Endodermal cell (in vitro differentiated cells): ENCODE data around the gene MKRN2. TPM values are rescaled to one million over a fixed set of nuclear protein-coding genes. Genes with fewer than 3 reads are reported as not detected.

Experiments
- DNase-seq: peaks from one replicate; pipeline ENCODE4 v3.0.0-alpha.2; 2017
- H3K27ac ChIP-seq: 2 replicates; pipeline ENCODE4 v1.5.1; 2013; ENCODE audit warnings: mild to moderate bottlenecking, low read depth, low read length, moderate library complexity
- H3K27me3 ChIP-seq: 2 replicates; pipeline ENCODE4 v1.6.1; 2013; ENCODE audit warnings: mild to moderate bottlenecking, low read length, moderate library complexity; ENCODE audit not compliant: insufficient read depth, control insufficient read depth, poor library complexity, severe bottlenecking
- H3K36me3 ChIP-seq: 2 replicates; pipeline ENCODE4 v1.7.0; 2013; ENCODE audit warnings: mild to moderate bottlenecking, low read length, moderate library complexity; ENCODE audit not compliant: control insufficient read depth, insufficient read depth
- H3K4me1 ChIP-seq: one replicate; pipeline ENCODE4 v1.7.0; 2013; ENCODE audit warnings: low read length; ENCODE audit not compliant: control insufficient read depth, insufficient read depth
- H3K4me3 ChIP-seq: 2 replicates; pipeline ENCODE4 v1.5.1; 2013; ENCODE audit warnings: mild to moderate bottlenecking, low read length, moderate library complexity
- H3K9ac ChIP-seq: 2 replicates; pipeline ENCODE4 v1.6.1; 2013; ENCODE audit warnings: mild to moderate bottlenecking, low read length, moderate library complexity; ENCODE audit not compliant: poor library complexity, severe bottlenecking; ENCODE audit errors: extremely low read depth
- H3K9me3 ChIP-seq: 2 replicates; pipeline ENCODE4 v1.6.1; 2013; ENCODE audit warnings: mild to moderate bottlenecking, low read length, moderate library complexity; ENCODE audit not compliant: control insufficient read depth
- H3K27ac Mint-ChIP-seq: 2 replicates; pipeline ENCODE4 v1.8.0; 2020; ENCODE audit warnings: mixed read lengths
- H3K27me3 Mint-ChIP-seq: 2 replicates; pipeline ENCODE4 v1.8.0; 2021; ENCODE audit warnings: mild to moderate bottlenecking, mixed read lengths; ENCODE audit not compliant: insufficient read depth
- H3K36me3 Mint-ChIP-seq: 2 replicates; pipeline ENCODE4 v1.8.0; 2020; ENCODE audit warnings: low read depth, mixed read lengths
- H3K4me1 Mint-ChIP-seq: 2 replicates; pipeline ENCODE4 v1.8.0; 2020; ENCODE audit warnings: mixed read lengths
- H3K4me3 Mint-ChIP-seq: 2 replicates; pipeline ENCODE4 v1.8.0; 2020; ENCODE audit warnings: mild to moderate bottlenecking, moderate library complexity, mixed read lengths
- H3K9me3 Mint-ChIP-seq: 2 replicates; pipeline ENCODE4 v1.8.0; 2020; ENCODE audit warnings: mild to moderate bottlenecking, mixed read lengths
- CTCF ChIP-seq: fragments of 200-600 bp; sonication (generic); conservative IDR thresholded peaks from 2 replicates; pipeline ENCODE4 v1.5.0; 2021; ENCODE audit warnings: antibody characterized with exemption, mild to moderate bottlenecking
- WGBS, 2 experiments: methylation state at CpG; one replicate each; pipeline versions ENCODE4 v1.1.5 to v1.1.7; 2013; ENCODE audit warnings: missing lambda C conversion rate in 2 of 2, mixed read lengths in 1 of 2; ENCODE audit not compliant: insufficient coverage in 1 of 2, insufficient read length in 1 of 2; 5-methylcytosine and 5-hydroxymethylcytosine counted together
- total RNA-seq, 2 donors: library from RNA; stranded (reverse); fragmentation: NEBNext Ultra II Directional in 1 of 2; extraction: Animal tissue kit (Norgen Biotek cat#: 25700) in 1 of 2; gene quantifications; 2 replicates in 1 of 2; 3 replicates in 1 of 2; pipeline ENCODE4 v1.2.1, GENCODE V29; 2021

MKRN2 gene
- total RNA-seq, 2 donors from 2014 or later: 18.8 to 23.3 TPM

GRCh38 chr3:12601072-12601471, 44.2 kb downstream of the MKRN2 start:
- H3K27ac Mint-ChIP-seq: no peak overlapping the region
- H3K36me3 ChIP-seq: peaks cover 92% of the 10 kb centered on the region
- peaks cover 67% of the 10 kb centered on the region for H3K36me3 Mint-ChIP-seq

GRCh38 chr3:12603969-12604368, 47.1 kb downstream of the MKRN2 start:
- Mint-ChIP-seq H3K4me1 (no peaks in the 10 kb centered on the region), H3K4me3 (no peak overlapping the region)
- peaks cover 91% of the 10 kb centered on the region for H3K36me3 ChIP-seq

More at GRCh38 chr3:12601072-12601471, 44.2 kb downstream of the MKRN2 start:
- Histone ChIP-seq H3K4me1 (no peaks in the 10 kb centered on the region), H3K9me3 (no peaks in the 10 kb centered on the region), H3K4me3 (no peak overlapping the region), H3K27me3 (no peaks in the 10 kb centered on the region), H3K9ac (no peak overlapping the region), H3K27ac (no peak overlapping the region)
- TF ChIP-seq CTCF: peak; percentile 37
- Mint-ChIP-seq H3K27me3 (no peaks in the 10 kb centered on the region), H3K9me3 (no peaks in the 10 kb centered on the region), H3K4me1 (no peaks in the 10 kb centered on the region), H3K4me3 (no peak overlapping the region)
- 80% methylated on average over 1 of the region's 1 CpG; no CpG with 5 or more reads in 1 of the 2 experiments for WGBS, 2 experiments
- no peak for DNase-seq

GRCh38 chr3:12608376-12608775, 51.5 kb downstream of the MKRN2 start:
- WGBS, 2 experiments: 91 to 98% methylated on average over 1 of the region's 1 CpG
- no peak for DNase-seq
- Mint-ChIP-seq H3K4me1 (peaks cover 4% of the 10 kb centered on the region), H3K27me3 (no peaks in the 10 kb centered on the region), H3K4me3 (no peak overlapping the region), H3K9me3 (no peaks in the 10 kb centered on the region), H3K36me3 (peaks cover 65% of the 10 kb centered on the region), H3K27ac (no peak overlapping the region)
- H3K4me1 ChIP-seq: no peaks in the 10 kb centered on the region
- no peaks in the 10 kb centered on the region for H3K9me3 ChIP-seq
- H3K9ac ChIP-seq: no peak overlapping the region
- H3K36me3 ChIP-seq: peaks cover 81% of the 10 kb centered on the region
- TF ChIP-seq CTCF: no peak
- no peak overlapping the region for H3K4me3 ChIP-seq
- no peaks in the 10 kb centered on the region for H3K27me3 ChIP-seq
- H3K27ac ChIP-seq: no peak overlapping the region

More at GRCh38 chr3:12603969-12604368, 47.1 kb downstream of the MKRN2 start:
- Mint-ChIP-seq H3K27ac (no peak overlapping the region), H3K9me3 (no peaks in the 10 kb centered on the region), H3K36me3 (peaks cover 66% of the 10 kb centered on the region), H3K27me3 (no peaks in the 10 kb centered on the region)
- H3K9ac ChIP-seq: no peak overlapping the region
- no peaks in the 10 kb centered on the region for H3K27me3 ChIP-seq
- 86 to 100% methylated on average over 2 of the region's 2 CpGs for WGBS, 2 experiments
- no peaks in the 10 kb centered on the region for H3K4me1 ChIP-seq
- H3K9me3 ChIP-seq: no peaks in the 10 kb centered on the region
- H3K4me3 ChIP-seq: no peak overlapping the region
- no peak for TF ChIP-seq CTCF
- DNase-seq: no peak
- H3K27ac ChIP-seq: no peak overlapping the region
